Gastrocnemius medialis (tissue), 4 donors: ENCODE measurements around the gene SLC50A1.

Experiments
- CTCF ChIP-seq, 5 experiments: fragments of 450-650 bp in 3 of 5; fragments of 200-600 bp in 2 of 5; sonication (generic) in 2 of 5; IDR thresholded peaks in 4 of 5; conservative IDR thresholded peaks in 1 of 5; 1 replicate in 4 of 5; 2 replicates in 1 of 5; pipeline ENCODE4 v1.5.1; 2016 to 2019; ENCODE audit warnings: antibody characterized with exemption in 5 of 5, mild to moderate bottlenecking in 3 of 5, moderate library complexity in 3 of 5
- POLR2A ChIP-seq, 2 donors: fragments of 450-650 bp; IDR thresholded peaks; one replicate each; pipeline ENCODE4 v1.6.1; 2017; ENCODE audit warnings: antibody characterized with exemption in 2 of 2, mild to moderate bottlenecking in 2 of 2, moderate library complexity in 2 of 2

GRCh38 chr1:155136748-155137147, 1.1 kb downstream of the SLC50A1 start:
- TF ChIP-seq POLR2A (IDR thresholded peaks at IDR 0.05) (no peak), CTCF (IDR thresholded peaks at IDR 0.05 in 4 of 5, conservative IDR thresholded peaks at IDR 0.05 in 1 of 5) (no peak)
